ENCODE data around the gene MCRIP2.
A peak's percentile ranks its signal among the peaks of the same experiment; 100 is the strongest.
"Not testable (repeated sequence)": the region's sequence is repeated elsewhere in the genome, so short reads cannot be mapped to it uniquely, and the experiment has no call there.

The MCRIP2 gene

GRCh38 chr16:683396-684070, 41.9 kb downstream of the MCRIP2 start:
- peak; percentile 36 for DNase-seq

- peak; percentile 100 for DNase-seq
These were observed 42.6 kb downstream of the MCRIP2 start, which contains the start of gene JMJD8 for GRCh38 chr16:684071-684794. TSS of gene JMJD8 (minus strand) at chr16:684334. CDS start at chr16:684319, 15 bp downstream.

DNA sequence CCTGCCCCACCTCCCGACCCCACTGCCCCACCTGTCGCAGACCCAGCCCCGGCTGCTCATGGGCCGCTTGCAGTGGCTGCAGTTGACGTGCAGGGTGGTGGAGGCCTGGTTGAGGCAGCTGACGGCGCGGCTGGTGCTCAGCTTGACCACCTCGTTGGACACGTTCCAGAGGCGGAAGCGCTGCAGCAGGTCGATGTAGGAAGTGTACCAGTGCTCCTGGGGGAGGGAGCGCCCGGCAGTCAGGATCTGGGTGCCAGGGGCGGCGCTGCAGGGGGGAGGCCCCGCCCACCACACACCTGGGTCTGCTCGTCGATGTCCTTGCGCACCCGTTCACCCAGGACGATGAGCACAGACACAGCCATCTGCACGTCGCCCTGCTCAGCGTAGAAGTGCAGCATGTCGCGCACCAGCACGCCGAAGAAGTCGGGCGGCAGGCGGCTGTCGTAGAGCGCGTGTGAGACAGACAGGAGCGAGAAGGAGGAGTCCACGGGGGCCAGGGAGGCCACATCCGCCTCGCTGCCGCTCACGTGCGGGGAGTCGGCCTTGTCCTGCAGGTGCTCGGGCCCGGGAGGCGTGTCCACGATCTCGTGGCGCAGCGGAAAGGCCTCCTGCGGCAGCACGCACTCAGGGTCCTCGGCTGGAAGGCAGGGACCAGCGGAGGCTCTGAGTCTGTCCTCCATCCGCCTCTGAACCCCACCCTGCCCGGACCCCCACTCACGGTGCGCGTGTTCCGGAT, 43.5 kb downstream of the MCRIP2 start:
- no peak for DNase-seq

- no peak for DNase-seq
These were observed 44.3 kb downstream of the MCRIP2 start for GRCh38 chr16:685967-686366.

- DNase-seq, result peak; percentile 3
These were observed 45.0 kb downstream of the MCRIP2 start for GRCh38 chr16:686459-687260.

DNA sequence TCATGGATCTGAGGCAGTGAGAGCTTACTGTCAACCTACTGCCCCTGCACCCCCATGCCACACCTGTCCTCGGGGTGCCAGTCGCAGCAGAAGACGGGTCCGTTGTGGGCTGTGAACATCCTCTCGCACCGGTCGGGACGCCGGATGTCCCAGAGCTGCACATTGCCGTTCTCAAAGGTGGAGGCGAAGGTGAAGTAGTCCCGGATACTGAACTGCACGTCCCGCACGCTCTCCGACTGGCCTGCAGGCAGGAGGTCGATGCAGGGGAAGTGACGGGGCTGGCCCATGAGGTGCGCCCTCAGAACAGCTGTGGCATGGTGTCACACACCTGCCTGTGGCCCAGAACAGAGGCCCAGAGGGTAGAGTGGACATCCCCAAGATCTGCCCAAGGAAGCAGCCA, 45.9 kb downstream of the MCRIP2 start:
- DNase-seq, result no peak

DNA sequence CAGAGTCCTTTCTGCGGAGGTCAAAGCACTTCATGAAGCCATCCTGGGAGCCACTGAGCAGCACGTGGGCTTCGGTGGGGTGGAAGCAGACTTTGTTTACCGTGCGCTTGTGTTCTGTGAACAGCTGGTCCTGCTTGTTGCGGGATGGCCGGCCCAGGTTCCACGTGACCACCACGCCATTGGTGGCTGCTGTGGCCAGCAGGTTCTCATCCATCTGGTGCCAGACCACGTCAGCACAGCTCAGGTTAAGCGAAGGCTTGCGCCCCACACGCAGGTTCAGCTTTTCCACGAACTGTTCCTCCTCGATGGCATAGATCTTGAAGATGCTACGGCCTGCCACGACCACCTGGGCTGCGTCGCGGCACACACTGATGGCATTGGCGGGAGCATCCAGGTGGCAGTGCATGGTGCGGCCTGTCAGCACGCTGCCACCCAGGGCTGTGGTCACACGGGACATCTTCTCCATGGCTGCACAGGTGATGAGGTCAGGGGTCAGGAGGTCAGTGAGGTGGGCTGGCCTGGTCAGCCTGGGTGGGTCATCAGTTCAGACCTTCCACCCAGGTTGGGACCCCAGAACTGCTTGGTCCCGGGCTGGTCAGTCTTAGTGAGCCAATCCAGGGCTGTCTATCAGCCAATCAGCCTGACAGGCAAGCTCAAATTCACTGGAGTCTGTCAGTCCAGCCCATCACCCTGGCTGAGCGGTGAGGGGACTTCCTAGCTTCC, 47.7 kb downstream of the MCRIP2 start:
- no peak for DNase-seq

DNA sequence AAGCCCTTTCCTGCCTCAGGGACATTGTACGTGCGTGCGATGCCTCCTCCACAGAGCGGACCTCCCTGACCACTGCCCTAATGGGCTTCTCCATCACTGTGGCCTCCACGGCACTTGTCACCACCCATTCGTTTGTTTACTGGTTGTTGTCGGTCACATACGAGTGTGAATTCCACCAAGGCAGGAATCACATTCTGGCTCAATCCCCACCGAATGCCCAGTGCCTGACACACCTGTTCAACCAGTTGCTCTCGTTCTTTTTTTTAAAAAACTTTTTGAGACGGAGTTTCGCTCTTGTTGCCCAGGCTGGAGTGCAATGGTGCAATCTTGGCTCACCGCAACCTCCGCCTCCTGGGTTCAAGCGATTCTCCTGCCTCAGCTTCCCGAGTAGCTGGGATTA, 49.6 kb downstream of the MCRIP2 start:
- DNase-seq, result not testable (repeated sequence)

DNA sequence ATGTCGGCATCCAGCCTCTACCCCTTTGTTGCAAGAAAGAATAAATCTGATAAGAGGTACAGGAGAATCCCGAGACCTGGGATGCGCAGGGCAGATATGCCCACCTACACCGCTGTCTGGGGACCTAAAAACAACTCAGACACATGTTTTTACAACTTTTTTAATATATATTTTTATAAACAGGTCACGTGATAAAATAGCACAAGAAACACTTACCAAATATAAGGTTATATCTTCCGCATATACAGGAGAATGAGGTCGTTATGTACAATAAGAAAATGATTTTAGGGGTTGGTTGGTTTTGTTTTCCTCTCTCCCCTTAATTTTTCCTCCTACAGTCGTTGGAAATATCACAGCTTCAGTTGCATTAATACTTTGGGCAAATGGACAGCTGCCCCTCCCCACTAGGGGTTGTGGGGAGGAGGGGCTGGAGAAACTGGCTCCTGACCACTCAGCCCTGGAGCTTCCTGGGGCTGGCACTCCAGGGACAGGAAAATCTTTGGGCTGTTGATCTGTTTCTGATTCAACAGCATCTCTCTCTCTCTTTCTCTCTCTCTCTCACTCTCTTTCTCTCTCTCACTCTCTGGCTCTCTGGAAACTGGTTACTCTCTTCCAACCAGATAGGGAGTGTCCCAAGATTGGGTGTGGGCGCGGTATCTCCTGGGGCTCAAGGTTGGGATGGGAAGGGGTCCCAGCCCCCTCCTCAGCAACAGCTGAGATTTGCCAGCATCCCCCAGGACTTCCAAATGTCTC, 50.9 kb downstream of the MCRIP2 start:
- DNase-seq, result no peak

DNA sequence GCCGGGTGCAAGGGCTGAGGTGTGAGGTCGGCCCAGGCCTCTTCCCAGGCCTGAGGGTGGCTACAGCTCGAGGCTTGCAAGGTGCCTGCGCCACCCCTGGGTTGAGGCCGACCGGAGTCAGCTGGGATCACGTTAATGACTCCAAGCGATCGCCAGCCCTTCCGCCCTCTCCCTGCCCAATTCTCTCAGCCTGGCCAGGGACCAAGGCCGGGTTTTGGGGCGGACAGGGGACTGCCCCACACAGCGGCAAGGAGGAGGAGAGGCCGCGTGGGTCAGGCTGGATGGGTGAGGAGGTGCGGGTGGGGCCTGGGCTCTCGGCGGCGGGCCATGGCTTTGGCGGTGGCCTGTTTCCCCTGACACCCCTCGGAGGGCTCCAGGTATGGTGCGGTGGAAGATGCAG, 51.7 kb downstream of the MCRIP2 start:
- DNase-seq, result no peak

DNA sequence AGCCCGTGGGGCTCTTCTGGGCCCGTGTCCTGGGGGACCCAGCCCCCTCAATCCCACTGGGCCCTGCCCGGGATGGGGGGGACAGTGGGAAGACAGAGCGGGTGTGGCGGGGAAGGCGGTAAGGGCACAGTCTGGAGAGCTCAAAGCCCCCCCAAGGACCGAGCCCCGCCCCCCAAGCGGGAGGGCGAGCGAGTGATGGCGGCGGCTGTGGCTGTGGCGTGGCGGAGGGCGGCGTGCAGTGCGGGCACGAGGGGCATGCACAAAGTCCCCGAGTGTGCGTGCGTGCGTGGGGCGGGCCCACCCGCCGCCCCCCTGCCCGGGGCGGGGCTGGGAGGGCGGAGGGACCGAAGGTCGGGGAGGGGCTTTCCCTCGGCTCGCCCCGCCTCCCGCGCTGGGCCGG, 52.1 kb downstream of the MCRIP2 start:
- no peak for DNase-seq

DNA sequence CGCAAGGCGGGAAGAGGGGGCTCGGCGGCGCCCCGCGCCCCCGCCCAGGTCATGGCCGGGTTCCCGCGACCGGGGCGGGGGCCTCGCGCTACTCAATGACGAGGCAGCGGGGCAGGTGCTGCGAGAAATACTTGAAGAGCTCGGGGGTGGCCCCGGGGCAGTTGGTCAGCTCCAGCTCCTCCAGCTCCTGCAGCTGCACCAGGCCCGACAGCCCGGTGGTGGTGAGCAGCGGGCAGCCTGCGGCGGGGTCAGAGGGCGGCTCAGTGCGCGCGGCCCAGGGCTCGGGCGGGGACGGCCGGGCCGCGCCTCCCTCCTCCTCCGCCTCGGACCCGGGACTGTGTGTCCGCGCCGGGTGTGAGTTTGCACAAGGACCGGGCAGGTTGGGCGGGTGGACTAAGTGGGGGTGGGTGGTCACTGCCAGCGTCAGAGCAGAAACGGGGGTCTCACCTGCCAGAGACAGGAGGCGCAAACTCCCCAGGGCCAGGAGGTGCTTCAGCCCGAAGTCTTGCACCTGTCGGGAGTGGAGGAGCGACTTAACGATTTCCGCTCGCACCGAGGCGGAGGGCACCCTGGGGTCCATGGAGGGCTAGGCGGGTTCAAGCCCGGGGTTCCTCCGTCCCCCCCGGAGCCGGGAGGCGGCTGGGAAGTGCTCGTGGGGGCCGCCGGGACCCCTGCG, 52.7 kb downstream of the MCRIP2 start:
- no peak for DNase-seq

DNA sequence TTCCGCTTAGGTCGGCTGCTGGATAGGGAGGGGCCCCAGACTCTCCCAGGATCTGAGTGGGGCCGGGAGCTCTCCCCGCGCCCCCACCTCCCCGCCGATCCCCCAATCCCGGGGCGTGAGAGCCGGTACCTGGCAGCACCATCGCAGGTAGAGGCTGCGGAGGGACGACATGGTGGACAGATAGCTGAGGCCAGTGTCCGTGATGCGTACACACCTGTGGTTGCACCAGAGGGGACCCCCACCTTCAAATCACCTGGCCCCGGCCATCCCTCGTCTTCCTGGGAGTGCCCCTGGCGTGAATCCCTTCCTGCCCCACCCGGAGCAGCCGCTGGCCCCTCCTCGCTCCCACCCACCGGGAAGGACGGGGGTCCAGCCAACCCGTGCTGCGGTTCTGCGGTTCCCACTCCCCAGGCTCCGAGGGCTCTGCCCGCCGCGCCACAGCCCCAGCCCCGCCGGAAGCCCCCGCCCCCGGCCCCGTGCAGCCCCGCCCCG, 53.3 kb downstream of the MCRIP2 start:
- DNase-seq, result no peak

GRCh38 chr16:695355-696089, 53.9 kb downstream of the MCRIP2 start:
- peak; percentile 97 for DNase-seq

Measured in RPMI8226 (cell line).